Measurements from ENCODE around the gene SMARCAD1. TPM values are rescaled to one million over a fixed set of nuclear protein-coding genes. Genes with fewer than 3 reads are reported as not detected.

SMARCAD1 gene
- total and polyA plus RNA-seq, 9 of the 15 experiments (the other 6 are each of a cell fraction or from before 2014, with no cell fraction given) = 11.2 to 52.2 (median 34.6) TPM

DNA sequence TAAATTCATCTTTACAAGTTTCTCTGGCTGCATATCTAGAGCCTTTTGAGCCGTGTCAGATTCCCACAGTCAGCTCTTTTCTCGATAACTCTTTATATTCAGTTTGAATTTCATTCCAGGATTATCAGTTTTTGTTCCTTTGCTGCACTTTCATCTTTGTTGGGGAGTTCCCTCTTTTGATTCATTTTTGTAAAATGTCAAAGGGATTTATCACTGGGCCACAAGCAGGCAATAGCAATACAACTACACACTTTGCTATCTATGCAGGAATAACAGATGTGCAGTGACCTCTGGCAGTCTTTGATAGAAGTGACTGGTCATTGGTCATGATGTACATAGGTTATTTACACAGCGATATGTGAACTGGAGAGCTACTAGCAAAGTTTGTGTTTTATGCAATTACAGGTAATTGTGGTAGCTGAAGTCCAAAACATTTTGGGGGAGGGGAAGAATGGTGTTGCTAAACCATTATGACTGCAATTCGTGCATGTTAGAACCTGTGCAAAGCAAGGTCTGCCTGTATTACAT is 91.1 kb downstream of the SMARCAD1 start (continued):
- peak; percentile 89 for TF ChIP-seq TAL1 (IDR thresholded peaks at IDR 0.05)
- TF ChIP-seq ZSCAN29 (IDR thresholded peaks at IDR 0.05) = no peak
- TF ChIP-seq E2F3 (CRISPR knock-in tag; IDR thresholded peaks at IDR 0.05) = no peak
- TF ChIP-seq TAF7 (tag; IDR thresholded peaks at IDR 0.05) = no peak
- TF ChIP-seq, protein P1, sequence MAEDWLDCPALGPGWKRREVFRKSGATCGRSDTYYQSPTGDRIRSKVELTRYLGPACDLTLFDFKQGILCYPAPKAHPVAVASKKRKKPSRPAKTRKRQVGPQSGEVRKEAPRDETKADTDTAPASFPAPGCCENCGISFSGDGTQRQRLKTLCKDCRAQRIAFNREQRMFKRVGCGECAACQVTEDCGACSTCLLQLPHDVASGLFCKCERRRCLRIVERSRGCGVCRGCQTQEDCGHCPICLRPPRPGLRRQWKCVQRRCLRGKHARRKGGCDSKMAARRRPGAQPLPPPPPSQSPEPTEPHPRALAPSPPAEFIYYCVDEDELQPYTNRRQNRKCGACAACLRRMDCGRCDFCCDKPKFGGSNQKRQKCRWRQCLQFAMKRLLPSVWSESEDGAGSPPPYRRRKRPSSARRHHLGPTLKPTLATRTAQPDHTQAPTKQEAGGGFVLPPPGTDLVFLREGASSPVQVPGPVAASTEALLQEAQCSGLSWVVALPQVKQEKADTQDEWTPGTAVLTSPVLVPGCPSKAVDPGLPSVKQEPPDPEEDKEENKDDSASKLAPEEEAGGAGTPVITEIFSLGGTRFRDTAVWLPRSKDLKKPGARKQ (CRISPR knock-in tag; IDR thresholded peaks at IDR 0.05) = no peak
- TF ChIP-seq, protein P2, sequence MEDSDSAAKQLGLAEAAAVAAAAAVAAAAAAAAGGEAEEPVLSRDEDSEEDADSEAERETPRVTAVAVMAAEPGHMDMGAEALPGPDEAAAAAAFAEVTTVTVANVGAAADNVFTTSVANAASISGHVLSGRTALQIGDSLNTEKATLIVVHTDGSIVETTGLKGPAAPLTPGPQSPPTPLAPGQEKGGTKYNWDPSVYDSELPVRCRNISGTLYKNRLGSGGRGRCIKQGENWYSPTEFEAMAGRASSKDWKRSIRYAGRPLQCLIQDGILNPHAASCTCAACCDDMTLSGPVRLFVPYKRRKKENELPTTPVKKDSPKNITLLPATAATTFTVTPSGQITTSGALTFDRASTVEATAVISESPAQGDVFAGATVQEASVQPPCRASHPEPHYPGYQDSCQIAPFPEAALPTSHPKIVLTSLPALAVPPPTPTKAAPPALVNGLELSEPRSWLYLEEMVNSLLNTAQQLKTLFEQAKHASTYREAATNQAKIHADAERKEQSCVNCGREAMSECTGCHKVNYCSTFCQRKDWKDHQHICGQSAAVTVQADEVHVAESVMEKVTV (CRISPR knock-in tag; IDR thresholded peaks at IDR 0.05) = no peak
- no peak for TF ChIP-seq KHSRP (IDR thresholded peaks at IDR 0.05)
- TF ChIP-seq ZBTB2 (IDR thresholded peaks at IDR 0.05) = no peak
- no peak for TF ChIP-seq SMARCC2 (IDR thresholded peaks at IDR 0.05; ENCODE audit: low read depth)
- TF ChIP-seq, protein P3, sequence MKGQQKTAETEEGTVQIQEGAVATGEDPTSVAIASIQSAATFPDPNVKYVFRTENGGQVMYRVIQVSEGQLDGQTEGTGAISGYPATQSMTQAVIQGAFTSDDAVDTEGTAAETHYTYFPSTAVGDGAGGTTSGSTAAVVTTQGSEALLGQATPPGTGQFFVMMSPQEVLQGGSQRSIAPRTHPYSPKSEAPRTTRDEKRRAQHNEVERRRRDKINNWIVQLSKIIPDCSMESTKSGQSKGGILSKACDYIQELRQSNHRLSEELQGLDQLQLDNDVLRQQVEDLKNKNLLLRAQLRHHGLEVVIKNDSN (CRISPR knock-in tag; IDR thresholded peaks at IDR 0.05) = no peak
- TF ChIP-seq ELK3 (CRISPR knock-in tag; IDR thresholded peaks at IDR 0.05) = no peak
- peak; percentile 54; the same call in 1 of the 2 replicates for TF ChIP-seq HES1 (IDR thresholded peaks at IDR 0.05; ENCODE audit: low read depth)
- no peak for TF ChIP-seq NCOA4 (IDR thresholded peaks at IDR 0.05; ENCODE audit: partially characterized antibody)
- no peak for TF ChIP-seq RBM25 (IDR thresholded peaks at IDR 0.05; ENCODE audit: low read depth, low read length, severe bottlenecking)
- TF ChIP-seq, protein P4, sequence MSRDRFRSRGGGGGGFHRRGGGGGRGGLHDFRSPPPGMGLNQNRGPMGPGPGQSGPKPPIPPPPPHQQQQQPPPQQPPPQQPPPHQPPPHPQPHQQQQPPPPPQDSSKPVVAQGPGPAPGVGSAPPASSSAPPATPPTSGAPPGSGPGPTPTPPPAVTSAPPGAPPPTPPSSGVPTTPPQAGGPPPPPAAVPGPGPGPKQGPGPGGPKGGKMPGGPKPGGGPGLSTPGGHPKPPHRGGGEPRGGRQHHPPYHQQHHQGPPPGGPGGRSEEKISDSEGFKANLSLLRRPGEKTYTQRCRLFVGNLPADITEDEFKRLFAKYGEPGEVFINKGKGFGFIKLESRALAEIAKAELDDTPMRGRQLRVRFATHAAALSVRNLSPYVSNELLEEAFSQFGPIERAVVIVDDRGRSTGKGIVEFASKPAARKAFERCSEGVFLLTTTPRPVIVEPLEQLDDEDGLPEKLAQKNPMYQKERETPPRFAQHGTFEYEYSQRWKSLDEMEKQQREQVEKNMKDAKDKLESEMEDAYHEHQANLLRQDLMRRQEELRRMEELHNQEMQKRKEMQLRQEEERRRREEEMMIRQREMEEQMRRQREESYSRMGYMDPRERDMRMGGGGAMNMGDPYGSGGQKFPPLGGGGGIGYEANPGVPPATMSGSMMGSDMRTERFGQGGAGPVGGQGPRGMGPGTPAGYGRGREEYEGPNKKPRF (IDR thresholded peaks at IDR 0.05; ENCODE audit: low read depth, low read length) = no peak
- no peak for TF ChIP-seq ZBTB8A (IDR thresholded peaks at IDR 0.05; ENCODE audit: partially characterized antibody)
- TF ChIP-seq TBP (optimal IDR thresholded peaks at IDR 0.05; ENCODE audit: low read depth, low read length) = no peak
- TF ChIP-seq ZNF174 (CRISPR knock-in tag; IDR thresholded peaks at IDR 0.05) = no peak
- TF ChIP-seq, protein P5, sequence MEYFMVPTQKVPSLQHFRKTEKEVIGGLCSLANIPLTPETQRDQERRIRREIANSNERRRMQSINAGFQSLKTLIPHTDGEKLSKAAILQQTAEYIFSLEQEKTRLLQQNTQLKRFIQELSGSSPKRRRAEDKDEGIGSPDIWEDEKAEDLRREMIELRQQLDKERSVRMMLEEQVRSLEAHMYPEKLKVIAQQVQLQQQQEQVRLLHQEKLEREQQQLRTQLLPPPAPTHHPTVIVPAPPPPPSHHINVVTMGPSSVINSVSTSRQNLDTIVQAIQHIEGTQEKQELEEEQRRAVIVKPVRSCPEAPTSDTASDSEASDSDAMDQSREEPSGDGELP (CRISPR knock-in tag; IDR thresholded peaks at IDR 0.05; ENCODE audit: borderline replicate concordance) = no peak

Measured in K562 (cell line).